Left lung (tissue), 10 donors: ENCODE measurements around the gene CCDC9. TPM values are rescaled to one million over a fixed set of nuclear protein-coding genes. Genes with fewer than 3 reads are reported as not detected.

Source experiments
- ATAC-seq: fragments of 200-7000 bp; cut with Tn5 transposase; one replicate; pipeline ENCODE4 v1.9.1; 2020; ENCODE audit warnings: moderate library complexity
- DNase-seq, 4 donors: peaks; one replicate each; pipeline ENCODE4 v3.0.0-alpha.2; 2013 to 2020
- H3K27ac ChIP-seq, 2 donors: fragments of 200-600 bp; sonication (generic) in 1 of 2; one replicate each; pipeline versions ENCODE4 v1.5.0 to v1.8.0; 2020 to 2021
- H3K27me3 ChIP-seq, 2 donors: fragments of 200-600 bp; sonication (generic) in 1 of 2; one replicate each; pipeline versions ENCODE4 v1.5.0 to v1.8.0; 2020 to 2021
- H3K36me3 ChIP-seq, 2 donors: fragments of 200-600 bp; sonication (generic) in 1 of 2; one replicate each; pipeline versions ENCODE4 v1.5.0 to v1.8.0; 2020 to 2021
- H3K4me1 ChIP-seq, 2 donors: fragments of 200-600 bp; one replicate each; pipeline ENCODE4 v1.8.0; 2021
- H3K4me3 ChIP-seq, 2 donors: fragments of 200-600 bp; sonication (generic) in 1 of 2; one replicate each; pipeline versions ENCODE4 v1.5.0 to v1.8.0; 2020 to 2021; ENCODE audit warnings: mild to moderate bottlenecking in 1 of 2
- H3K9me3 ChIP-seq, 2 donors: fragments of 200-600 bp; sonication (generic) in 1 of 2; one replicate each; pipeline versions ENCODE4 v1.5.0 to v1.8.0; 2020 to 2021
- intact Hi-C, 2 donors: fragments of 100-400 bp; cut with DNase I; formaldehyde crosslinking; loops; one replicate each; pipeline versions ENCODE4 v1.11.2 to v1.14.2; 2022
- microRNA-seq, 2 donors: library from miRNA; unstranded; fragments of <30 nt; microRNA quantifications; one replicate each; pipeline ENCODE4, GENCODE V29; 2019
- polyA plus RNA-seq, 6 donors: library from polyadenylated mRNA; unstranded; fragments of 120-200 nt; gene quantifications; one replicate each; pipeline ENCODE4 v1.2.1, GENCODE V29; 2013; ENCODE audit not compliant: insufficient read length in 6 of 6
- total RNA-seq, 2 donors: library from RNA; stranded (reverse); fragmentation: NEBNext Ultra II Directional; extraction: Animal tissue kit (Norgen Biotek cat#: 25700); gene quantifications; one replicate each; pipeline ENCODE4 v1.2.1, GENCODE V29; 2021
- TF ChIP-seq, protein P1 (sequence below), 2 donors: fragments of 200-600 bp; sonication (generic) in 1 of 2; IDR thresholded peaks; one replicate each; pipeline versions ENCODE4 v1.5.0 to v1.8.0; 2021; ENCODE audit warnings: antibody characterized with exemption in 2 of 2
- donor health status: DM: no; HTN: yes; CAD: no.
- donor health status: DM: no; HTN: no; CAD: no.

The CCDC9 gene
- total and polyA plus RNA-seq, 8 donors, result 24.7 to 35.8 (median 28.6) TPM

DNA sequence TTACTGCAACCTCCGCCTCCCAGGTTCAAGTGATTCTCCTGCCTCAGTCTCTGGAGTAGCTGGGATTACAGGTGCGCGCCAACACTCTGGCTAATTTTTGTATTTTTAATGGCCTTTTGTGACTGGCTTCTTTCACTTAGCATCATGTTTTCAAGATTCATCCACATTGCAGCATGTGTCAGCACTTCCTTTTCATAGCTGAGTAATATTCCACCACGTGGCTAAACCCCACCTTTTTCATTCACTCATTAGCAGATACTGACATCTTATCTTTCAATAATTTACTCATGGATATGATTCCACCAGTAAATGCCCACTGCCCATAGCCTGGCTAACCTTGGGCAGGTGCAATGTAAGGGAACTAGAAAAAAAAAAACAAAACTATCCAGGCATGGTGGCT, 60.2 kb downstream of the CCDC9 start:
- peak overlapping the region in 1 of 2 donors; percentile 88 for H3K27ac ChIP-seq
- DNase-seq, result no peak

GRCh38 chr19:47319923-47320871, 63.9 kb downstream of the CCDC9 start:
- Histone ChIP-seq H3K27ac (peak overlapping the region in 1 of 2 donors; percentile 69), H3K4me3 (no peak overlapping the region), H3K4me1 (peaks cover 0 to 64% of the 10 kb centered on the region in 2 donors), H3K27me3 (peaks cover 0 to 5% of the 10 kb centered on the region in 2 donors), H3K36me3 (peaks cover 0 to 47% of the 10 kb centered on the region in 2 donors), H3K9me3 (no peaks in the 10 kb centered on the region)
- DNase-seq (peak in 1 of 4 donors; percentile 74), ATAC-seq (no peak)
- intact Hi-C loops, result no loop called here
- TF ChIP-seq, protein P1, sequence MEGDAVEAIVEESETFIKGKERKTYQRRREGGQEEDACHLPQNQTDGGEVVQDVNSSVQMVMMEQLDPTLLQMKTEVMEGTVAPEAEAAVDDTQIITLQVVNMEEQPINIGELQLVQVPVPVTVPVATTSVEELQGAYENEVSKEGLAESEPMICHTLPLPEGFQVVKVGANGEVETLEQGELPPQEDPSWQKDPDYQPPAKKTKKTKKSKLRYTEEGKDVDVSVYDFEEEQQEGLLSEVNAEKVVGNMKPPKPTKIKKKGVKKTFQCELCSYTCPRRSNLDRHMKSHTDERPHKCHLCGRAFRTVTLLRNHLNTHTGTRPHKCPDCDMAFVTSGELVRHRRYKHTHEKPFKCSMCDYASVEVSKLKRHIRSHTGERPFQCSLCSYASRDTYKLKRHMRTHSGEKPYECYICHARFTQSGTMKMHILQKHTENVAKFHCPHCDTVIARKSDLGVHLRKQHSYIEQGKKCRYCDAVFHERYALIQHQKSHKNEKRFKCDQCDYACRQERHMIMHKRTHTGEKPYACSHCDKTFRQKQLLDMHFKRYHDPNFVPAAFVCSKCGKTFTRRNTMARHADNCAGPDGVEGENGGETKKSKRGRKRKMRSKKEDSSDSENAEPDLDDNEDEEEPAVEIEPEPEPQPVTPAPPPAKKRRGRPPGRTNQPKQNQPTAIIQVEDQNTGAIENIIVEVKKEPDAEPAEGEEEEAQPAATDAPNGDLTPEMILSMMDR (IDR thresholded peaks at IDR 0.05), result no peak

More for the DNA sequence above, 60.2 kb downstream of the CCDC9 start:
- H3K36me3 ChIP-seq, result peaks cover 0 to 61% of the 10 kb centered on the region in 2 donors
- ATAC-seq, result no peak
- no peak overlapping the region for H3K4me3 ChIP-seq
- no peaks in the 10 kb centered on the region for H3K9me3 ChIP-seq
- peaks cover 0 to 6% of the 10 kb centered on the region in 2 donors for H3K27me3 ChIP-seq
- TF ChIP-seq, protein P1 (IDR thresholded peaks at IDR 0.05), result no peak
- intact Hi-C loops, result no loop called here
- H3K4me1 ChIP-seq, result peaks cover 0 to 58% of the 10 kb centered on the region in 2 donors

Small RNA genes lying within 50 kb of the gene (microRNA-seq; reads per million reads assigned to microRNA genes)
- gene MIR3190 (0 reads per million in 2 donors), gene MIR3191 (0 reads per million in 2 donors)

Other genes starting within 250 kb of the CCDC9 start
- gene NPAS1, start 236.7 kb upstream of the CCDC9 start, total RNA-seq, result under 1 TPM; 0.50 to 0.70 TPM
- gene NPAS1, start 236.7 kb upstream of the CCDC9 start, polyA plus RNA-seq, result 1 to 10 TPM in 5 of 6 donors, under 1 TPM in 1; 0.83 to 2.0 (median 1.4) TPM
- gene TMEM160, start 207.9 kb upstream of the CCDC9 start, total RNA-seq, result 10 to 100 TPM; 31.6 to 33.5 TPM
- 10 to 100 TPM in 4 of 6 donors, 1 to 10 TPM in 2; 7.2 to 13.3 (median 10.7) TPM for gene TMEM160, start 207.9 kb upstream of the CCDC9 start, polyA plus RNA-seq
- gene ZC3H4, start 142.7 kb upstream of the CCDC9 start, total RNA-seq, result 10 to 100 TPM; 37.9 to 39.2 TPM
- gene ZC3H4, start 142.7 kb upstream of the CCDC9 start, polyA plus RNA-seq, result 10 to 100 TPM; 36.6 to 48.2 (median 39.8) TPM
- gene SAE1, start 125.7 kb upstream of the CCDC9 start, total RNA-seq, result 10 to 100 TPM; 67.7 to 73.8 TPM
- 100 to 1,000 TPM in 3 of 6 donors, 10 to 100 TPM in 3; 88.2 to 125 (median 98.4) TPM for gene SAE1, start 125.7 kb upstream of the CCDC9 start, polyA plus RNA-seq
- gene BBC3, start 25.3 kb upstream of the CCDC9 start, total RNA-seq, result 10 to 100 TPM in 1 of 2 donors, 1 to 10 TPM in 1; 8.7 to 13.8 TPM
- 1 to 10 TPM; 1.6 to 3.1 (median 2.3) TPM for gene BBC3, start 25.3 kb upstream of the CCDC9 start, polyA plus RNA-seq
- gene INAFM1, start 18.4 kb downstream of the CCDC9 start, total RNA-seq, result 10 to 100 TPM; 22.1 to 22.2 TPM
- 10 to 100 TPM in 5 of 6 donors, 1 to 10 TPM in 1; 8.7 to 15.7 (median 11.5) TPM for gene INAFM1, start 18.4 kb downstream of the CCDC9 start, polyA plus RNA-seq
- 100 to 1,000 TPM in 1 of 2 donors, 10 to 100 TPM in 1; 28.3 to 110 TPM for gene C5AR1, start 53.3 kb downstream of the CCDC9 start, total RNA-seq
- 1 to 10 TPM; 2.0 to 4.7 (median 2.5) TPM for gene C5AR1, start 53.3 kb downstream of the CCDC9 start, polyA plus RNA-seq
- gene C5AR2, start 75.7 kb downstream of the CCDC9 start, total RNA-seq, result 10 to 100 TPM in 1 of 2 donors, 1 to 10 TPM in 1; 3.4 to 11.2 TPM
- gene C5AR2, start 75.7 kb downstream of the CCDC9 start, polyA plus RNA-seq, result under 1 TPM; 0.48 to 0.85 (median 0.75) TPM
- 10 to 100 TPM in 1 of 2 donors, 1 to 10 TPM in 1; 9.4 to 18.2 TPM for gene DHX34, start 92.8 kb downstream of the CCDC9 start, total RNA-seq
- 10 to 100 TPM; 12.1 to 17.8 (median 14.9) TPM for gene DHX34, start 92.8 kb downstream of the CCDC9 start, polyA plus RNA-seq
- 10 to 100 TPM in 1 of 2 donors, 1 to 10 TPM in 1; 6.7 to 11.8 TPM for gene MEIS3, start 163.0 kb downstream of the CCDC9 start, total RNA-seq
- gene MEIS3, start 163.0 kb downstream of the CCDC9 start, polyA plus RNA-seq, result 10 to 100 TPM; 23.7 to 30.2 (median 24.4) TPM
- under 1 TPM in 1 of 2 donors, not detected in 1; 0.06 TPM for gene SLC8A2, start 215.4 kb downstream of the CCDC9 start, total RNA-seq
- under 1 TPM; 0.10 to 0.34 (median 0.21) TPM for gene SLC8A2, start 215.4 kb downstream of the CCDC9 start, polyA plus RNA-seq
- gene KPTN, start 227.7 kb downstream of the CCDC9 start, total RNA-seq, result 10 to 100 TPM; 12.0 to 12.3 TPM
- 10 to 100 TPM; 13.1 to 17.8 (median 14.4) TPM for gene KPTN, start 227.7 kb downstream of the CCDC9 start, polyA plus RNA-seq